Kidney tubule cell (primary cell): Measurements from ENCODE around the gene GALNS.
A peak's percentile ranks its signal among the peaks of the same experiment; 100 is the strongest.
"Not testable (repeated sequence)": the region's sequence is repeated elsewhere in the genome, so short reads cannot be mapped to it uniquely, and the experiment has no call there.

ENCODE experiments used
- DNase-seq: peaks from one replicate; pipeline ENCODE4 v3.0.0-alpha.2; 2018; ENCODE audit warnings: low spot score

Gene GALNS

GRCh38 chr16:88889702-88890352, 33.1 kb upstream of the GALNS start:
- not testable (repeated sequence) for DNase-seq

GRCh38 chr16:88888461-88889387, 32.0 kb upstream of the GALNS start:
- DNase-seq: no peak

- no peak for DNase-seq
These were observed 31.3 kb upstream of the GALNS start for GRCh38 chr16:88888057-88888456.

GRCh38 chr16:88886845-88887521, 30.2 kb upstream of the GALNS start:
- DNase-seq: no peak

GRCh38 chr16:88886420-88886844, 29.7 kb upstream of the GALNS start:
- no peak for DNase-seq

- DNase-seq: no peak
These were observed 29.0 kb upstream of the GALNS start for GRCh38 chr16:88885693-88886280.

- DNase-seq: no peak
These were observed 28.0 kb upstream of the GALNS start for GRCh38 chr16:88884569-88885271.

GRCh38 chr16:88883946-88884345, 27.2 kb upstream of the GALNS start:
- no peak for DNase-seq

GRCh38 chr16:88883117-88883895, 26.6 kb upstream of the GALNS start:
- no peak for DNase-seq

GRCh38 chr16:88882358-88883030, 25.7 kb upstream of the GALNS start:
- DNase-seq: no peak

- no peak for DNase-seq
These were observed 25.1 kb upstream of the GALNS start for GRCh38 chr16:88881675-88882357.

- peak; percentile 12 for DNase-seq
These were observed 24.4 kb upstream of the GALNS start for GRCh38 chr16:88881007-88881615.

- no peak for DNase-seq
These were observed 23.7 kb upstream of the GALNS start for GRCh38 chr16:88880226-88881006.

- no peak for DNase-seq
These were observed 23.0 kb upstream of the GALNS start for GRCh38 chr16:88879788-88880055.

GRCh38 chr16:88878967-88879787, 22.4 kb upstream of the GALNS start:
- no peak for DNase-seq

- DNase-seq: no peak
These were observed 21.6 kb upstream of the GALNS start for GRCh38 chr16:88878356-88878755.

GRCh38 chr16:88877564-88878289, 21.0 kb upstream of the GALNS start:
- no peak for DNase-seq
